GM12878 (cell line): Measurements from ENCODE around the gene VSX1. TPM values are rescaled to one million over a fixed set of nuclear protein-coding genes. Genes with fewer than 3 reads are reported as not detected.

Experiments
- ATAC-seq: fragments of 200-7000 bp; cut with Tn5 transposase; 3 replicates; pipeline ENCODE4 v1.9.1; 2020; ENCODE audit warnings: mild to moderate bottlenecking, moderate library complexity
- BruUV-seq: library from RNA; stranded (reverse); fragments of 400-500 nt; replicated peaks from 2 replicates; lab custom pipeline; 2021; lab: Mats Ljungman, UMichigan
- CTCF ChIA-PET: fragments of 300-600 bp; sonication (Branson Sonifier 250); formaldehyde crosslinking; extraction: SDS; loops from one replicate; lab custom pipeline; 2021; ENCODE audit warnings: inconsistent platforms; lab: Yijun Ruan, JAX
- POLR2A ChIA-PET: fragments of 350-600 bp; formaldehyde crosslinking; extraction: SDS; loops from one replicate; lab custom pipeline; 2021; ENCODE audit warnings: inconsistent platforms; lab: Charles Lee
- RAD21 ChIA-PET: fragments of 300-600 bp; sonication (Branson Sonifier 250); formaldehyde crosslinking; loops from one replicate; lab custom pipeline; 2023; ENCODE audit warnings: antibody characterized with exemption; ENCODE audit not compliant: unreplicated experiment; lab: Charles Lee
- SMC1A ChIA-PET: fragments of 300-600 bp; sonication (Branson Sonifier 250); formaldehyde crosslinking; loops from one replicate; lab custom pipeline; 2023; ENCODE audit not compliant: unreplicated experiment, uncharacterized antibody; lab: Charles Lee
- DNase-seq: peaks from one replicate; pipeline ENCODE4 v3.0.0-alpha.2; 2011; ENCODE audit warnings: low read depth, low spot score
- FAIRE-seq: peaks from 3 replicates; lab custom pipeline; 2011; peaks lifted over from hg19 to GRCh38; lab: Jason Lieb, UNC
- H2AFZ ChIP-seq: 2 replicates; pipeline ENCODE4 v1.6.0; 2011; ENCODE audit warnings: low read depth, low read length, control low read depth; ENCODE audit not compliant: control insufficient read depth
- H3K27ac ChIP-seq: 2 replicates; pipeline ENCODE4 v1.5.1; 2011; ENCODE audit warnings: control low read depth; ENCODE audit not compliant: control insufficient read depth, insufficient read depth
- H3K27me3 ChIP-seq, 2 experiments: replicated peaks in 1 of 2; 2 replicates each; pipeline versions ENCODE4 v1.6.0 to v1.6.1; 2011; ENCODE audit warnings: low read length in 1 of 2; ENCODE audit not compliant: control insufficient read depth in 2 of 2, insufficient read depth in 2 of 2
- H3K36me3 ChIP-seq, 2 experiments: 2 replicates each; pipeline ENCODE4 v1.5.1; 2011; ENCODE audit warnings: low read length in 1 of 2; ENCODE audit not compliant: control insufficient read depth in 2 of 2, insufficient read depth in 2 of 2
- H3K4me1 ChIP-seq: 2 replicates; pipeline ENCODE4 v1.6.1; 2011; ENCODE audit warnings: mild to moderate bottlenecking, low read length, moderate library complexity, mixed read lengths; ENCODE audit not compliant: control insufficient read depth, insufficient read depth
- H3K4me2 ChIP-seq: 2 replicates; pipeline ENCODE4 v1.6.0; 2011; ENCODE audit warnings: control low read depth; ENCODE audit not compliant: control insufficient read depth, insufficient read depth
- H3K4me3 ChIP-seq: fragments of 200-600 bp; sonication (generic); 2 replicates; pipeline ENCODE4 v1.5.1; 2016
- H3K79me2 ChIP-seq: 2 replicates; pipeline ENCODE4 v1.6.0; 2011; ENCODE audit warnings: low read length; ENCODE audit not compliant: control insufficient read depth, insufficient read depth
- H3K9ac ChIP-seq: 2 replicates; pipeline ENCODE4 v1.8.0; 2011; ENCODE audit warnings: low read length, control low read depth, mixed read lengths; ENCODE audit not compliant: control insufficient read depth, insufficient read depth
- H3K9me3 ChIP-seq: replicated peaks from 3 replicates; pipeline ENCODE4 v1.5.1; 2011; ENCODE audit warnings: mild to moderate bottlenecking, low read length; ENCODE audit not compliant: control insufficient read depth, insufficient read depth
- H4K20me1 ChIP-seq: 2 replicates; pipeline ENCODE4 v1.6.0; 2011; ENCODE audit not compliant: control insufficient read depth, insufficient read depth
- BACH1 ChIP-seq: fragments of 450-650 bp; IDR thresholded peaks from 2 replicates; pipeline ENCODE4 v1.6.1; 2017; ENCODE audit warnings: mild to moderate bottlenecking, borderline replicate concordance
- CBX5 ChIP-seq: sonication (generic); IDR thresholded peaks from 2 replicates; pipeline ENCODE4 v1.6.1; 2016; ENCODE audit warnings: low read depth, moderate library complexity, mild to moderate bottlenecking, inconsistent platforms
- CHD4 ChIP-seq: fragments of 200-600 bp; sonication (generic); IDR thresholded peaks from 2 replicates; pipeline ENCODE4 v1.6.1; 2016; ENCODE audit warnings: mild to moderate bottlenecking
- IRF4 ChIP-seq: IDR thresholded peaks from 2 replicates; pipeline ENCODE4 v1.6.1; 2011; ENCODE audit warnings: low read depth, low read length
- LARP7 ChIP-seq: fragments of 450-650 bp; IDR thresholded peaks from 2 replicates; pipeline ENCODE4 v1.6.1; 2017; ENCODE audit warnings: mild to moderate bottlenecking
- MEF2B ChIP-seq: fragments of 450-650 bp; IDR thresholded peaks from 2 replicates; pipeline ENCODE4 v1.6.1; 2018; ENCODE audit warnings: mild to moderate bottlenecking, moderate library complexity; ENCODE audit not compliant: partially characterized antibody, poor library complexity, severe bottlenecking
- PAX5 ChIP-seq: IDR thresholded peaks from 2 replicates; pipeline ENCODE4 v1.6.1; 2011; ENCODE audit warnings: low read depth, low read length, borderline replicate concordance
- SIN3A ChIP-seq: IDR thresholded peaks from 2 replicates; pipeline ENCODE4 v1.6.1; 2012; ENCODE audit warnings: low read depth, low read length, improper control_type of control experiment
- SMC3 ChIP-seq: IDR thresholded peaks from 2 replicates; pipeline ENCODE4 v1.6.1; 2011; ENCODE audit warnings: low read length, improper control_type of control experiment, borderline replicate concordance
- TCF7 ChIP-seq: IDR thresholded peaks from 2 replicates; pipeline ENCODE4 v1.6.1; 2014; ENCODE audit warnings: antibody characterized with exemption, borderline replicate concordance
- WGBS: methylation state at CpG from one replicate; pipeline ENCODE4 v1.1.6; 2016; ENCODE audit warnings: low lambda C conversion rate; ENCODE audit not compliant: insufficient replicate concordance, insufficient coverage; ENCODE audit errors: missing lambda C conversion rate; 5-methylcytosine and 5-hydroxymethylcytosine counted together
- in situ Hi-C: fragments of 300-500 bp; cut with MboI; formaldehyde crosslinking; loops from 9 replicates; pipeline ENCODE4 v1.14.3; 2018; ENCODE audit warnings: mixed read lengths
- intact Hi-C: fragments of 100-400 bp; cut with micrococcal nuclease; formaldehyde crosslinking; loops from one replicate; pipeline ENCODE4 v1.14.2; 2022; ENCODE audit not compliant: unreplicated experiment
- polyA plus RNA-seq, 11 experiments: library from polyadenylated mRNA; depleted of rRNA in 4 of 11; unstranded in 6 of 11; stranded (reverse) in 5 of 11; fragments of >200 nt; fragmentation: Nextera tagmentation in 4 of 11; fragmentation: Illumina TruSeq in 1 of 11; extraction: Ambion mirVana in 4 of 11; extraction: Trizol in 1 of 11; gene quantifications; 1 replicate in 1 of 11; 2 replicates in 10 of 11; pipeline versions ENCODE4 v1.2.1 to v1.2.3, GENCODE V29; 2011 to 2016; ENCODE audit warnings: inconsistent platforms in 2 of 11, missing spikeins in 2 of 11, low read depth in 1 of 11
- total RNA-seq, 4 experiments: library from RNA; depleted of rRNA in 3 of 4; stranded (reverse); fragments of >200 nt in 3 of 4; fragmentation: Illumina TruSeq in 1 of 4; extraction: Trizol in 1 of 4; gene quantifications; 2 replicates each; pipeline versions ENCODE4 v1.2.1 to v1.2.3, GENCODE V29; 2013 to 2021
- TF ChIP-seq, protein P1 (sequence below): IDR thresholded peaks from 2 replicates; pipeline ENCODE4 v1.6.1; 2011; ENCODE audit warnings: borderline replicate concordance, low read depth, mild to moderate bottlenecking, moderate library complexity, low read length; ENCODE audit not compliant: insufficient read depth, poor library complexity, severe bottlenecking
- TF ChIP-seq, protein P2 (sequence below): fragments of 450-650 bp; conservative IDR thresholded peaks from 2 replicates; pipeline ENCODE4 v1.6.1; 2017; ENCODE audit warnings: mild to moderate bottlenecking, moderate library complexity
- TF ChIP-seq, protein P3 (sequence below): IDR thresholded peaks from 2 replicates; pipeline ENCODE4 v1.6.1; 2012; ENCODE audit warnings: low read depth, low read length, improper control_type of control experiment
- TF ChIP-seq, protein P4 (sequence below): IDR thresholded peaks from 2 replicates; pipeline ENCODE4 v1.6.1; 2012; ENCODE audit warnings: low read depth, low read length, improper control_type of control experiment
- TF ChIP-seq, protein P5 (sequence below): IDR thresholded peaks from 2 replicates; pipeline ENCODE4 v1.6.1; 2012; ENCODE audit warnings: improper control_type of control experiment, low read depth, low read length; ENCODE audit not compliant: insufficient replicate concordance

The VSX1 gene
- total and polyA plus RNA-seq, 10 of the 15 experiments (the other 5 are each of a cell fraction or from before 2014, with no cell fraction given): 0.05 TPM; not detected in 9

DNA sequence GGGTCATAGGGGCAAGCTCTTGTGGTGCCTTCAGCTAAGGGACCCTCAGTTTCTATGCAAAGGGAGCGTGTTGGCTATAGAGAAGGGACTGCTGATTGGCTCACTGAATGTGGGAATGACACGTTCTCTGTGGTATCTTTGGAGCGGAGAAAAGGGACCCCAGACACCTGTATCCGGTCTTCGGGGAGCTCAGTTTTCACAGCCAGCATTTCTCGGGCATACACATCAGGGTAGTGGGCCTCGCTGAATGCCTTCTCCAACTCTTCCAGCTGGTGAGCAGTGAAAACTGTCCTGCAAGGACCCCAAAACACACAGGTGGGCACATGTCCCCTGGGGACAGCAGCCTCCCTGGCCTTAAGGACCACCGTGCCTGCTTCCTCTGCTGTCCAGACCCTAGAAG is 3.3 kb downstream of the VSX1 start:
- no peak overlapping the region for H3K4me3 ChIP-seq
- SMC1A ChIA-PET: interaction anchor here (0.6 to 1.8 kb wide), 7 partner anchors 12 to 321 kb away, joined by 3 to 6 read pairs (median 4); no protein-coding TSS in a partner anchor
- WGBS: 33% methylated on average over 8 of the region's 8 CpGs
- DNase-seq: no peak
- no peak overlapping the region for H3K9ac ChIP-seq
- H4K20me1 ChIP-seq: no peaks in the 10 kb centered on the region
- no TSS peak for BruUV-seq
- in situ Hi-C loops: no loop called here
- CTCF ChIA-PET: interaction anchor here (1.0 to 2.8 kb wide), 4 partner anchors 12 to 319 kb away, joined by 3 to 8 read pairs (median 4); no protein-coding TSS in a partner anchor
- POLR2A ChIA-PET: interaction anchor here (0.6 kb wide), 1 partner anchor 58 kb away, joined by 3 read pairs; no protein-coding TSS in a partner anchor
- no peaks in the 10 kb centered on the region for H3K4me1 ChIP-seq
- H3K79me2 ChIP-seq: no peaks in the 10 kb centered on the region
- H3K27ac ChIP-seq: no peak overlapping the region
- H3K36me3 ChIP-seq: no peaks in the 10 kb centered on the region
- no peak for ATAC-seq
- RAD21 ChIA-PET: no interaction called here
- H2AFZ ChIP-seq: no peak overlapping the region
- no peak overlapping the region for H3K4me2 ChIP-seq
- peaks cover 7 to 26% of the 10 kb centered on the region in 2 experiments for H3K27me3 ChIP-seq
- no peak for FAIRE-seq
- H3K9me3 ChIP-seq: no peaks in the 10 kb centered on the region; the same call in 2 of the 3 replicates
- intact Hi-C loops: no loop called here
- TF ChIP-seq, protein P1, sequence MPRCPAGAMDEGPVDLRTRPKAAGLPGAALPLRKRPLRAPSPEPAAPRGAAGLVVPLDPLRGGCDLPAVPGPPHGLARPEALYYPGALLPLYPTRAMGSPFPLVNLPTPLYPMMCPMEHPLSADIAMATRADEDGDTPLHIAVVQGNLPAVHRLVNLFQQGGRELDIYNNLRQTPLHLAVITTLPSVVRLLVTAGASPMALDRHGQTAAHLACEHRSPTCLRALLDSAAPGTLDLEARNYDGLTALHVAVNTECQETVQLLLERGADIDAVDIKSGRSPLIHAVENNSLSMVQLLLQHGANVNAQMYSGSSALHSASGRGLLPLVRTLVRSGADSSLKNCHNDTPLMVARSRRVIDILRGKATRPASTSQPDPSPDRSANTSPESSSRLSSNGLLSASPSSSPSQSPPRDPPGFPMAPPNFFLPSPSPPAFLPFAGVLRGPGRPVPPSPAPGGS: no peak
- TF ChIP-seq TCF7 (no peak), CHD4 (no peak), LARP7 (no peak), CBX5 (no peak), SMC3 (no peak), BACH1 (no peak), SIN3A (no peak), IRF4 (no peak), PAX5 (no peak), MEF2B (no peak)
- TF ChIP-seq, protein P2, sequence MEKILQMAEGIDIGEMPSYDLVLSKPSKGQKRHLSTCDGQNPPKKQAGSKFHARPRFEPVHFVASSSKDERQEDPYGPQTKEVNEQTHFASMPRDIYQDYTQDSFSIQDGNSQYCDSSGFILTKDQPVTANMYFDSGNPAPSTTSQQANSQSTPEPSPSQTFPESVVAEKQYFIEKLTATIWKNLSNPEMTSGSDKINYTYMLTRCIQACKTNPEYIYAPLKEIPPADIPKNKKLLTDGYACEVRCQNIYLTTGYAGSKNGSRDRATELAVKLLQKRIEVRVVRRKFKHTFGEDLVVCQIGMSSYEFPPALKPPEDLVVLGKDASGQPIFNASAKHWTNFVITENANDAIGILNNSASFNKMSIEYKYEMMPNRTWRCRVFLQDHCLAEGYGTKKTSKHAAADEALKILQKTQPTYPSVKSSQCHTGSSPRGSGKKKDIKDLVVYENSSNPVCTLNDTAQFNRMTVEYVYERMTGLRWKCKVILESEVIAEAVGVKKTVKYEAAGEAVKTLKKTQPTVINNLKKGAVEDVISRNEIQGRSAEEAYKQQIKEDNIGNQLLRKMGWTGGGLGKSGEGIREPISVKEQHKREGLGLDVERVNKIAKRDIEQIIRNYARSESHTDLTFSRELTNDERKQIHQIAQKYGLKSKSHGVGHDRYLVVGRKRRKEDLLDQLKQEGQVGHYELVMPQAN: no peak
- TF ChIP-seq, protein P3, sequence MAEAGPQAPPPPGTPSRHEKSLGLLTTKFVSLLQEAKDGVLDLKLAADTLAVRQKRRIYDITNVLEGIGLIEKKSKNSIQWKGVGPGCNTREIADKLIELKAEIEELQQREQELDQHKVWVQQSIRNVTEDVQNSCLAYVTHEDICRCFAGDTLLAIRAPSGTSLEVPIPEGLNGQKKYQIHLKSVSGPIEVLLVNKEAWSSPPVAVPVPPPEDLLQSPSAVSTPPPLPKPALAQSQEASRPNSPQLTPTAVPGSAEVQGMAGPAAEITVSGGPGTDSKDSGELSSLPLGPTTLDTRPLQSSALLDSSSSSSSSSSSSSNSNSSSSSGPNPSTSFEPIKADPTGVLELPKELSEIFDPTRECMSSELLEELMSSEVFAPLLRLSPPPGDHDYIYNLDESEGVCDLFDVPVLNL: no peak
- TF ChIP-seq, protein P4, sequence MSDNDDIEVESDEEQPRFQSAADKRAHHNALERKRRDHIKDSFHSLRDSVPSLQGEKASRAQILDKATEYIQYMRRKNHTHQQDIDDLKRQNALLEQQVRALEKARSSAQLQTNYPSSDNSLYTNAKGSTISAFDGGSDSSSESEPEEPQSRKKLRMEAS: no peak
- TF ChIP-seq, protein P5, sequence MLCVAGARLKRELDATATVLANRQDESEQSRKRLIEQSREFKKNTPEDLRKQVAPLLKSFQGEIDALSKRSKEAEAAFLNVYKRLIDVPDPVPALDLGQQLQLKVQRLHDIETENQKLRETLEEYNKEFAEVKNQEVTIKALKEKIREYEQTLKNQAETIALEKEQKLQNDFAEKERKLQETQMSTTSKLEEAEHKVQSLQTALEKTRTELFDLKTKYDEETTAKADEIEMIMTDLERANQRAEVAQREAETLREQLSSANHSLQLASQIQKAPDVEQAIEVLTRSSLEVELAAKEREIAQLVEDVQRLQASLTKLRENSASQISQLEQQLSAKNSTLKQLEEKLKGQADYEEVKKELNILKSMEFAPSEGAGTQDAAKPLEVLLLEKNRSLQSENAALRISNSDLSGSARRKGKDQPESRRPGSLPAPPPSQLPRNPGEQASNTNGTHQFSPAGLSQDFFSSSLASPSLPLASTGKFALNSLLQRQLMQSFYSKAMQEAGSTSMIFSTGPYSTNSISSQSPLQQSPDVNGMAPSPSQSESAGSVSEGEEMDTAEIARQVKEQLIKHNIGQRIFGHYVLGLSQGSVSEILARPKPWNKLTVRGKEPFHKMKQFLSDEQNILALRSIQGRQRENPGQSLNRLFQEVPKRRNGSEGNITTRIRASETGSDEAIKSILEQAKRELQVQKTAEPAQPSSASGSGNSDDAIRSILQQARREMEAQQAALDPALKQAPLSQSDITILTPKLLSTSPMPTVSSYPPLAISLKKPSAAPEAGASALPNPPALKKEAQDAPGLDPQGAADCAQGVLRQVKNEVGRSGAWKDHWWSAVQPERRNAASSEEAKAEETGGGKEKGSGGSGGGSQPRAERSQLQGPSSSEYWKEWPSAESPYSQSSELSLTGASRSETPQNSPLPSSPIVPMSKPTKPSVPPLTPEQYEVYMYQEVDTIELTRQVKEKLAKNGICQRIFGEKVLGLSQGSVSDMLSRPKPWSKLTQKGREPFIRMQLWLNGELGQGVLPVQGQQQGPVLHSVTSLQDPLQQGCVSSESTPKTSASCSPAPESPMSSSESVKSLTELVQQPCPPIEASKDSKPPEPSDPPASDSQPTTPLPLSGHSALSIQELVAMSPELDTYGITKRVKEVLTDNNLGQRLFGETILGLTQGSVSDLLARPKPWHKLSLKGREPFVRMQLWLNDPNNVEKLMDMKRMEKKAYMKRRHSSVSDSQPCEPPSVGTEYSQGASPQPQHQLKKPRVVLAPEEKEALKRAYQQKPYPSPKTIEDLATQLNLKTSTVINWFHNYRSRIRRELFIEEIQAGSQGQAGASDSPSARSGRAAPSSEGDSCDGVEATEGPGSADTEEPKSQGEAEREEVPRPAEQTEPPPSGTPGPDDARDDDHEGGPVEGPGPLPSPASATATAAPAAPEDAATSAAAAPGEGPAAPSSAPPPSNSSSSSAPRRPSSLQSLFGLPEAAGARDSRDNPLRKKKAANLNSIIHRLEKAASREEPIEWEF: no peak
